Naive thymus-derived CD4-positive, alpha-beta T cell (primary cell): ENCODE results near the gene TH. TPM values are rescaled to one million over a fixed set of nuclear protein-coding genes. Genes with fewer than 3 reads are reported as not detected.

Experiments
- ATAC-seq: fragments of 150-1000 bp; cut with Tn5 transposase; 2 replicates; pipeline ENCODE4 v1.10.0; 2021; ENCODE audit warnings: mild to moderate bottlenecking, moderate library complexity
- CTCF ChIA-PET: fragments of 350-600 bp; sonication (Branson Sonifier 250); formaldehyde crosslinking; loops from one replicate; lab custom pipeline; 2021; ENCODE audit warnings: antibody characterized with exemption; lab: Charles Lee
- POLR2A ChIA-PET: fragments of 350-600 bp; sonication (Branson Sonifier 250); formaldehyde crosslinking; loops from one replicate; lab custom pipeline; 2021; ENCODE audit warnings: antibody characterized with exemption, inconsistent platforms; lab: Charles Lee
- DNase-seq, 9 donors: peaks; one replicate each; pipeline versions ENCODE4 v3.0.0 to v3.0.0-alpha.2; 2020 to 2022; ENCODE audit warnings: mixed read lengths in 1 of 9
- H3K27ac ChIP-seq: one replicate; pipeline ENCODE4 v1.7.0; 2013; ENCODE audit warnings: mild to moderate bottlenecking, low read depth, low read length, moderate library complexity
- H3K27me3 ChIP-seq, 2 donors: one replicate each; pipeline ENCODE4 v1.7.0; 2013; ENCODE audit warnings: low read length in 2 of 2, mild to moderate bottlenecking in 2 of 2, moderate library complexity in 2 of 2; ENCODE audit not compliant: control insufficient read depth in 2 of 2, insufficient read depth in 2 of 2
- H3K36me3 ChIP-seq, 3 experiments: 1 replicate in 2 of 3; 2 replicates in 1 of 3; pipeline ENCODE4 v1.7.0; 2013; ENCODE audit warnings: low read length in 3 of 3, mild to moderate bottlenecking in 3 of 3, moderate library complexity in 1 of 3; ENCODE audit not compliant: insufficient read depth in 3 of 3, control insufficient read depth in 2 of 3
- H3K4me1 ChIP-seq, 2 donors: one replicate each; pipeline ENCODE4 v1.7.0; 2013; ENCODE audit warnings: low read length in 2 of 2, mild to moderate bottlenecking in 2 of 2, moderate library complexity in 1 of 2; ENCODE audit not compliant: control insufficient read depth in 2 of 2, insufficient read depth in 2 of 2
- H3K4me3 ChIP-seq: 2 replicates; pipeline ENCODE4 v1.7.0; 2013; ENCODE audit warnings: mild to moderate bottlenecking, low read length
- H3K9me3 ChIP-seq, 3 experiments: 1 replicate in 2 of 3; 2 replicates in 1 of 3; pipeline ENCODE4 v1.7.0; 2013; ENCODE audit warnings: low read length in 3 of 3; ENCODE audit not compliant: control insufficient read depth in 2 of 3
- H3K27ac Mint-ChIP-seq, 9 donors: one replicate each; pipeline ENCODE4 v1.8.0; 2020 to 2022; ENCODE audit warnings: mixed read lengths in 9 of 9, mild to moderate bottlenecking in 8 of 9, moderate library complexity in 5 of 9, inconsistent platforms in 2 of 9
- H3K27me3 Mint-ChIP-seq, 5 donors: one replicate each; pipeline ENCODE4 v1.8.0; 2021 to 2022; ENCODE audit warnings: mixed read lengths in 5 of 5, mild to moderate bottlenecking in 1 of 5
- H3K36me3 Mint-ChIP-seq, 5 donors: one replicate each; pipeline ENCODE4 v1.8.0; 2020 to 2022; ENCODE audit warnings: mixed read lengths in 5 of 5, mild to moderate bottlenecking in 3 of 5, inconsistent platforms in 1 of 5
- H3K4me1 Mint-ChIP-seq, 7 donors: one replicate each; pipeline ENCODE4 v1.8.0; 2020 to 2022; ENCODE audit warnings: mixed read lengths in 7 of 7, mild to moderate bottlenecking in 3 of 7, inconsistent platforms in 1 of 7
- H3K4me3 Mint-ChIP-seq, 10 donors: one replicate each; pipeline ENCODE4 v1.8.0; 2020 to 2022; ENCODE audit warnings: mild to moderate bottlenecking in 10 of 10, mixed read lengths in 10 of 10, moderate library complexity in 6 of 10, inconsistent platforms in 2 of 10
- H3K9me3 Mint-ChIP-seq, 11 donors: one replicate each; pipeline ENCODE4 v1.8.0; 2020 to 2022; ENCODE audit warnings: mixed read lengths in 11 of 11, mild to moderate bottlenecking in 4 of 11, inconsistent platforms in 1 of 11, moderate library complexity in 1 of 11
- intact Hi-C, 2 donors: fragments of 100-400 bp; cut with micrococcal nuclease; formaldehyde crosslinking; loops; one replicate each; pipeline ENCODE4 v1.15.1; 2023
- polyA plus RNA-seq, 2 donors: library from polyadenylated mRNA; unstranded; fragments of 300-500 nt; fragmentation: Illumina TruSeq; gene quantifications; one replicate each; pipeline ENCODE4 v1.2.3, GENCODE V29; 2021
- total RNA-seq, 6 experiments: library from RNA in 5 of 6; stranded (reverse) in 5 of 6; gene quantifications; 1 replicate in 5 of 6; 2 replicates in 1 of 6; pipeline ENCODE4 v1.2.3 and lab custom pipeline; 2021 to 2026

The TH gene
- total and polyA plus RNA-seq, 7 experiments from 2014 or later: not detected

- Mint-ChIP-seq H3K27ac (no peak overlapping the region), H3K4me1 (peaks cover 0 to 17% (median 9%) of the 10 kb centered on the region in 7 donors), H3K4me3 (peak overlapping the region in 6 of 10 donors; percentile 30 to 72 (median 38)), H3K9me3 (peaks cover 0 to 3% (median 0%) of the 10 kb centered on the region in 11 donors), H3K27me3 (peaks cover 35 to 64% (median 46%) of the 10 kb centered on the region in 5 donors), H3K36me3 (peaks cover 0 to 2% (median 0%) of the 10 kb centered on the region in 5 donors)
- intact Hi-C loops: loop anchor here in 1 of 2 donors (5.0 kb wide), 1 partner anchor 62 kb away; no protein-coding TSS in a partner anchor
- Histone ChIP-seq H3K9me3 (no peaks in the 10 kb centered on the region), H3K27ac (no peak overlapping the region), H3K4me3 (no peak overlapping the region), H3K36me3 (no peaks in the 10 kb centered on the region), H3K4me1 (no peaks in the 10 kb centered on the region), H3K27me3 (peaks cover 4 to 8% of the 10 kb centered on the region in 2 donors)
- ChIA-PET POLR2A (no interaction called here), CTCF (interaction anchor here (1.4 kb wide), 1 partner anchor 11 kb away, joined by 3 read pairs; no protein-coding TSS in a partner anchor)
- ATAC-seq (no peak), DNase-seq (no peak)
Observed at GRCh38 chr11:2139621-2140337, 31.8 kb downstream of the TH start.

GRCh38 chr11:2139123-2139521 is 32.5 kb downstream of the TH start, which contains the start of gene IGF2:
IGF2 (minus strand) TSS chr11:2139389; CDS start chr11:2135523, 3,866 bp downstream.
- Histone ChIP-seq H3K27ac (no peak within 1 kb of the TSS), H3K36me3 (no peaks in the 10 kb centered on the region), H3K9me3 (no peaks in the 10 kb centered on the region), H3K4me1 (no peaks in the 10 kb centered on the region), H3K27me3 (peaks cover 4 to 8% of the 10 kb centered on the region in 2 donors), H3K4me3 (no peak within 1 kb of the TSS)
- intact Hi-C loops: no loop called here
- peaks cover 0 to 2% (median 0%) of the 10 kb centered on the region in 5 donors for H3K36me3 Mint-ChIP-seq
- DNase-seq (no peak), ATAC-seq (peak; percentile 11)
- peaks cover 35 to 62% (median 52%) of the 10 kb centered on the region in 5 donors for H3K27me3 Mint-ChIP-seq
- peak within 1 kb of the TSS; percentile 45 to 90 (median 84) for H3K4me3 Mint-ChIP-seq
- H3K9me3 Mint-ChIP-seq: peaks cover 0 to 3% (median 0%) of the 10 kb centered on the region in 11 donors
- ChIA-PET POLR2A (no interaction called here), CTCF (interaction anchor here (1.4 kb wide), 1 partner anchor 12 kb away, joined by 3 read pairs; no protein-coding TSS in a partner anchor)
- no peak within 1 kb of the TSS for H3K27ac Mint-ChIP-seq
- H3K4me1 Mint-ChIP-seq: peaks cover 0 to 17% (median 9%) of the 10 kb centered on the region in 7 donors

GRCh38 chr11:2138431-2139122 is 33.0 kb downstream of the TH start:
- Mint-ChIP-seq H3K36me3 (peaks cover 0 to 2% (median 0%) of the 10 kb centered on the region in 5 donors), H3K27ac (no peak overlapping the region), H3K4me1 (peaks cover 0 to 16% (median 9%) of the 10 kb centered on the region in 7 donors), H3K4me3 (peak overlapping the region; percentile 45 to 90 (median 84)), H3K9me3 (peaks cover 0 to 3% (median 0%) of the 10 kb centered on the region in 11 donors), H3K27me3 (peaks cover 33 to 62% (median 54%) of the 10 kb centered on the region in 5 donors)
- CTCF ChIA-PET: no interaction called here
- H3K4me3 ChIP-seq: no peak overlapping the region
- no peak for ATAC-seq
- POLR2A ChIA-PET: no interaction called here
- no peaks in the 10 kb centered on the region for H3K36me3 ChIP-seq
- DNase-seq: no peak
- no peaks in the 10 kb centered on the region for H3K9me3 ChIP-seq
- H3K27me3 ChIP-seq: peaks cover 4 to 8% of the 10 kb centered on the region in 2 donors
- intact Hi-C loops: no loop called here
- H3K27ac ChIP-seq: no peak overlapping the region
- no peaks in the 10 kb centered on the region for H3K4me1 ChIP-seq

- H3K4me3 Mint-ChIP-seq: peak overlapping the region in 9 of 10 donors; percentile 45 to 90 (median 83)
- Histone ChIP-seq H3K27ac (no peak overlapping the region), H3K4me1 (no peaks in the 10 kb centered on the region), H3K4me3 (no peak overlapping the region), H3K36me3 (no peaks in the 10 kb centered on the region), H3K27me3 (peaks cover 4 to 8% of the 10 kb centered on the region in 2 donors), H3K9me3 (no peaks in the 10 kb centered on the region)
- H3K27me3 Mint-ChIP-seq: peaks cover 29 to 64% (median 55%) of the 10 kb centered on the region in 5 donors
- no peak overlapping the region for H3K27ac Mint-ChIP-seq
- CTCF ChIA-PET: no interaction called here
- peaks cover 0 to 3% (median 0%) of the 10 kb centered on the region in 11 donors for H3K9me3 Mint-ChIP-seq
- intact Hi-C loops: no loop called here
- POLR2A ChIA-PET: no interaction called here
- ATAC-seq (no peak), DNase-seq (no peak)
- H3K36me3 Mint-ChIP-seq: peaks cover 0 to 2% (median 0%) of the 10 kb centered on the region in 5 donors
- peaks cover 0 to 16% (median 8%) of the 10 kb centered on the region in 7 donors for H3K4me1 Mint-ChIP-seq
Observed at GRCh38 chr11:2138068-2138430, 33.6 kb downstream of the TH start.

- H3K27me3 ChIP-seq: peaks cover 3 to 8% of the 10 kb centered on the region in 2 donors
- CTCF ChIA-PET: no interaction called here
- H3K4me3 Mint-ChIP-seq: peak overlapping the region in 7 of 10 donors; percentile 10 to 85 (median 39)
- peaks cover 0 to 2% (median 0%) of the 10 kb centered on the region in 5 donors for H3K36me3 Mint-ChIP-seq
- no peak overlapping the region for H3K27ac ChIP-seq
- ATAC-seq: no peak
- peaks cover 23 to 63% (median 55%) of the 10 kb centered on the region in 5 donors for H3K27me3 Mint-ChIP-seq
- peaks cover 0 to 3% (median 0%) of the 10 kb centered on the region in 11 donors for H3K9me3 Mint-ChIP-seq
- no peak for DNase-seq
- H3K4me1 ChIP-seq: no peaks in the 10 kb centered on the region
- peak overlapping the region in 1 of 9 donors; percentile 63 for H3K27ac Mint-ChIP-seq
- no peaks in the 10 kb centered on the region for H3K36me3 ChIP-seq
- intact Hi-C loops: no loop called here
- H3K4me3 ChIP-seq: no peak overlapping the region
- H3K4me1 Mint-ChIP-seq: peaks cover 0 to 16% (median 4%) of the 10 kb centered on the region in 7 donors
- POLR2A ChIA-PET: no interaction called here
- no peaks in the 10 kb centered on the region for H3K9me3 ChIP-seq
Observed at GRCh38 chr11:2137202-2138067, 34.2 kb downstream of the TH start.

- ChIA-PET POLR2A (no interaction called here), CTCF (no interaction called here)
- H3K27me3 ChIP-seq: peaks cover 0 to 4% of the 10 kb centered on the region in 2 donors
- no peaks in the 10 kb centered on the region for H3K4me1 ChIP-seq
- H3K4me3 ChIP-seq: no peak overlapping the region
- no peaks in the 10 kb centered on the region for H3K36me3 ChIP-seq
- H3K4me1 Mint-ChIP-seq: peaks cover 0 to 16% (median 3%) of the 10 kb centered on the region in 7 donors
- no peak overlapping the region for H3K27ac ChIP-seq
- H3K36me3 Mint-ChIP-seq: peaks cover 0 to 2% (median 0%) of the 10 kb centered on the region in 5 donors
- peak overlapping the region in 1 of 9 donors; percentile 52 for H3K27ac Mint-ChIP-seq
- DNase-seq (no peak), ATAC-seq (no peak)
- peaks cover 21 to 60% (median 54%) of the 10 kb centered on the region in 5 donors for H3K27me3 Mint-ChIP-seq
- H3K4me3 Mint-ChIP-seq: peak overlapping the region in 1 of 10 donors; percentile 85
- intact Hi-C loops: no loop called here
- H3K9me3 Mint-ChIP-seq: peaks cover 0 to 3% (median 0%) of the 10 kb centered on the region in 11 donors
- no peaks in the 10 kb centered on the region for H3K9me3 ChIP-seq
Observed at GRCh38 chr11:2136952-2137201, 34.7 kb downstream of the TH start.
